Activated CD8-positive, alpha-beta memory T cell treated with anti-CD3 and anti-CD28 coated beads for 36 hours (primary cell): ENCODE measurements around the gene PPIP5K1. TPM values are rescaled to one million over a fixed set of nuclear protein-coding genes. Genes with fewer than 3 reads are reported as not detected.

Experiments
- CTCF ChIA-PET: fragments of 350-600 bp; sonication (Branson Sonifier 250); formaldehyde crosslinking; loops from one replicate; lab custom pipeline; 2021; ENCODE audit warnings: antibody characterized with exemption; lab: Charles Lee
- POLR2A ChIA-PET: fragments of 350-600 bp; sonication (Branson Sonifier 250); formaldehyde crosslinking; loops from one replicate; lab custom pipeline; 2021; ENCODE audit warnings: antibody characterized with exemption; lab: Charles Lee
- total RNA-seq, 2 experiments: library from RNA; stranded (reverse); gene quantifications; one replicate each; pipeline ENCODE4 v1.2.3, GENCODE V29; 2021

PPIP5K1 gene
- total RNA-seq, 2 experiments from 2014 or later: 25.7 to 30.6 TPM

- ChIA-PET CTCF (no interaction called here), POLR2A (no interaction called here)
Measured at GRCh38 chr15:43508991-43509659, 80.9 kb downstream of the PPIP5K1 start.

GRCh38 chr15:43508421-43508820, 81.6 kb downstream of the PPIP5K1 start:
- POLR2A ChIA-PET: no interaction called here
- CTCF ChIA-PET: no interaction called here

- ChIA-PET CTCF (no interaction called here), POLR2A (no interaction called here)
Measured at GRCh38 chr15:43505738-43506137, 84.3 kb downstream of the PPIP5K1 start.

GRCh38 chr15:43499635-43500034, 90.4 kb downstream of the PPIP5K1 start:
- POLR2A ChIA-PET: no interaction called here

GRCh38 chr15:43498990-43499389, 91.0 kb downstream of the PPIP5K1 start:
- CTCF ChIA-PET: no interaction called here
- POLR2A ChIA-PET: no interaction called here

More at GRCh38 chr15:43499635-43500034, 90.4 kb downstream of the PPIP5K1 start:
- CTCF ChIA-PET: no interaction called here

GRCh38 chr15:43493703-43494472, 96.1 kb downstream of the PPIP5K1 start:
- ChIA-PET CTCF (interaction anchor here (0.9 to 3.3 kb wide), 2 partner anchors 17 to 47 kb away, joined by 3 to 13 read pairs; no protein-coding TSS in a partner anchor), POLR2A (interaction anchor here (2.6 kb wide), 1 partner anchor 17 kb away, joined by 14 read pairs; no protein-coding TSS in a partner anchor)

- ChIA-PET POLR2A (interaction anchor here (0.7 to 2.6 kb wide), 2 partner anchors 18 to 770 kb away, joined by 4 to 14 read pairs; no protein-coding TSS in a partner anchor), CTCF (interaction anchor here (0.8 to 3.3 kb wide), 3 partner anchors 9 to 48 kb away, joined by 3 to 13 read pairs (median 3); no protein-coding TSS in a partner anchor)
Measured at GRCh38 chr15:43492673-43493601, 97.1 kb downstream of the PPIP5K1 start, which contains the start of gene TP53BP1. TP53BP1 (minus strand) TSS chr15:43493156; CDS start chr15:43493043, 113 bp downstream.

GRCh38 chr15:43492266-43492665, 97.7 kb downstream of the PPIP5K1 start:
- ChIA-PET CTCF (interaction anchor here (3.3 kb wide), 1 partner anchor 19 kb away, joined by 13 read pairs; no protein-coding TSS in a partner anchor), POLR2A (interaction anchor here (0.7 to 2.6 kb wide), 2 partner anchors 18 to 122 kb away, joined by 3 to 14 read pairs; no protein-coding TSS in a partner anchor)

- CTCF ChIA-PET: interaction anchor here (1.2 kb wide), 1 partner anchor 25 kb away, joined by 3 read pairs; no protein-coding TSS in a partner anchor
- POLR2A ChIA-PET: interaction anchor here (1.0 kb wide), 1 partner anchor 48 kb away, joined by 4 read pairs; no protein-coding TSS in a partner anchor
Measured at GRCh38 chr15:43489191-43489590, 100.8 kb downstream of the PPIP5K1 start.

- CTCF ChIA-PET: interaction anchor here (1.2 kb wide), 1 partner anchor 25 kb away, joined by 3 read pairs; no protein-coding TSS in a partner anchor
- POLR2A ChIA-PET: interaction anchor here (1.0 kb wide), 1 partner anchor 48 kb away, joined by 4 read pairs; no protein-coding TSS in a partner anchor
Measured at GRCh38 chr15:43488790-43489189, 101.2 kb downstream of the PPIP5K1 start.

GRCh38 chr15:43487271-43487895, 102.6 kb downstream of the PPIP5K1 start:
- ChIA-PET CTCF (no interaction called here), POLR2A (no interaction called here)

- POLR2A ChIA-PET: no interaction called here
- CTCF ChIA-PET: interaction anchor here (1.3 kb wide), 1 partner anchor 9 kb away, joined by 3 read pairs; the partner anchor contains the start of gene TP53BP1
Measured at GRCh38 chr15:43484455-43484854, 105.6 kb downstream of the PPIP5K1 start.

Other genes with a start within 250 kb of the PPIP5K1 start
- 10 to 100 TPM; 24.7 to 25.6 TPM for gene ZSCAN29, start 219.2 kb downstream of the PPIP5K1 start, total RNA-seq
- 10 to 100 TPM; 42.8 to 45.3 TPM for gene TUBGCP4, start 219.1 kb downstream of the PPIP5K1 start, total RNA-seq
- 10 to 100 TPM; 29.1 to 29.4 TPM for gene TP53BP1, start 97.1 kb downstream of the PPIP5K1 start, total RNA-seq
- under 1 TPM; 0.76 to 0.82 TPM for gene MAP1A, start 72.6 kb downstream of the PPIP5K1 start, total RNA-seq
- gene CKMT1B, start 3.8 kb upstream of the PPIP5K1 start, total RNA-seq: under 1 TPM; 0.25 to 0.27 TPM
- under 1 TPM; 0.17 to 0.19 TPM for gene STRC, start 28.6 kb upstream of the PPIP5K1 start, total RNA-seq
- 1 to 10 TPM in 1 of 2 experiments, under 1 TPM in 1; 0.51 to 1.2 TPM for gene CATSPER2, start 58.6 kb upstream of the PPIP5K1 start, total RNA-seq
- gene CKMT1A, start 103.7 kb upstream of the PPIP5K1 start, total RNA-seq: not detected
- 100 to 1,000 TPM; 359 to 362 TPM for gene PDIA3, start 156.2 kb upstream of the PPIP5K1 start, total RNA-seq
- gene ELL3, start 186.8 kb upstream of the PPIP5K1 start, total RNA-seq: under 1 TPM; 0.23 to 0.46 TPM
- gene SERF2, start 202.1 kb upstream of the PPIP5K1 start, total RNA-seq: 100 to 1,000 TPM; 653 to 655 TPM
- gene SERINC4, start 210.0 kb upstream of the PPIP5K1 start, total RNA-seq: under 1 TPM; 0.10 to 0.11 TPM
- 10 to 100 TPM; 19.3 to 21.8 TPM for gene HYPK, start 210.4 kb upstream of the PPIP5K1 start, total RNA-seq
- 10 to 100 TPM; 51.2 to 54.1 TPM for gene MFAP1, start 234.5 kb upstream of the PPIP5K1 start, total RNA-seq
- 10 to 100 TPM; 81.5 to 83.0 TPM for gene WDR76, start 236.8 kb upstream of the PPIP5K1 start, total RNA-seq